ENCODE data around the gene ENOX1.
A peak's percentile ranks its signal among the peaks of the same experiment; 100 is the strongest.
"Not testable (repeated sequence)": the region's sequence is repeated elsewhere in the genome, so short reads cannot be mapped to it uniquely, and the experiment has no call there.

ENOX1 gene

GRCh38 chr13:43203781-43204180 is 583.0 kb downstream of the ENOX1 start:
- no peak for DNase-seq (ENCODE audit: low read depth)

- no peak for DNase-seq (ENCODE audit: low read depth)
Measured at GRCh38 chr13:43200736-43201135, 586.0 kb downstream of the ENOX1 start.

- no peak for DNase-seq (ENCODE audit: low read depth)
Measured at GRCh38 chr13:43200307-43200706, 586.5 kb downstream of the ENOX1 start.

GRCh38 chr13:43196750-43197370 is 589.9 kb downstream of the ENOX1 start:
- DNase-seq (ENCODE audit: low read depth) = peak; percentile 10

GRCh38 chr13:43196086-43196621 is 590.6 kb downstream of the ENOX1 start:
- peak; percentile 6 for DNase-seq (ENCODE audit: low read depth)

- DNase-seq (ENCODE audit: low read depth) = no peak
Measured at GRCh38 chr13:43195551-43195950, 591.2 kb downstream of the ENOX1 start.

- no peak for DNase-seq (ENCODE audit: low read depth)
Measured at GRCh38 chr13:43195112-43195511, 591.7 kb downstream of the ENOX1 start.

GRCh38 chr13:43193789-43194420 is 592.9 kb downstream of the ENOX1 start:
- no peak for DNase-seq (ENCODE audit: low read depth)

- no peak for DNase-seq (ENCODE audit: low read depth)
Measured at GRCh38 chr13:43191546-43191945, 595.2 kb downstream of the ENOX1 start.

GRCh38 chr13:43185226-43185625 is 601.5 kb downstream of the ENOX1 start:
- no peak for DNase-seq (ENCODE audit: low read depth)

- DNase-seq (ENCODE audit: low read depth) = no peak
Measured at GRCh38 chr13:43180837-43181236, 605.9 kb downstream of the ENOX1 start.

GRCh38 chr13:43180036-43180660 is 606.6 kb downstream of the ENOX1 start:
- DNase-seq (ENCODE audit: low read depth) = no peak

GRCh38 chr13:43171489-43171888 is 615.3 kb downstream of the ENOX1 start:
- no peak for DNase-seq (ENCODE audit: low read depth)

- no peak for DNase-seq (ENCODE audit: low read depth)
Measured at GRCh38 chr13:43170506-43170905, 616.3 kb downstream of the ENOX1 start.

- DNase-seq (ENCODE audit: low read depth) = not testable (repeated sequence)
Measured at GRCh38 chr13:43168434-43168833, 618.3 kb downstream of the ENOX1 start.

GRCh38 chr13:43167731-43168130 is 619.0 kb downstream of the ENOX1 start:
- DNase-seq (ENCODE audit: low read depth) = no peak

GRCh38 chr13:43166644-43167457 is 619.9 kb downstream of the ENOX1 start:
- no peak for DNase-seq (ENCODE audit: low read depth)
